H1 (cell line): ENCODE data around the gene RAPGEF5. TPM values are rescaled to one million over a fixed set of nuclear protein-coding genes. Genes with fewer than 3 reads are reported as not detected.

Source experiments
- CTCF ChIA-PET: fragments of 300-600 bp; sonication (Branson Sonifier 250); formaldehyde crosslinking; loops from one replicate; lab custom pipeline; 2021; ENCODE audit not compliant: partially characterized antibody; lab: Charles Lee
- POLR2A ChIA-PET: fragments of 300-600 bp; sonication (Branson Sonifier 250); formaldehyde crosslinking; loops from one replicate; lab custom pipeline; 2021; ENCODE audit warnings: inconsistent platforms; ENCODE audit not compliant: partially characterized antibody; lab: Charles Lee
- DNase-seq, 2 experiments: peaks; one replicate each; pipeline versions ENCODE4 v3.0.0 to v3.0.0-alpha.2; 2010 to 2022; ENCODE audit warnings: low spot score in 2 of 2, low read depth in 1 of 2, mixed read lengths in 1 of 2
- FAIRE-seq: peaks from 2 replicates; lab custom pipeline; 2011; peaks lifted over from hg19 to GRCh38; lab: Jason Lieb, UNC
- H2AFZ ChIP-seq: 2 replicates; pipeline ENCODE4 v1.8.1; 2012; ENCODE audit warnings: low read length, inconsistent platforms
- H2AK5ac ChIP-seq: 2 replicates; pipeline ENCODE4 v1.6.1; 2013; ENCODE audit warnings: low read depth, low read length
- H2BK120ac ChIP-seq: replicated peaks from 2 replicates; pipeline ENCODE3; 2013; ENCODE audit warnings: low read depth, low read length, inconsistent platforms
- H2BK12ac ChIP-seq: 2 replicates; pipeline ENCODE4 v1.6.1; 2013; ENCODE audit warnings: low read depth, low read length
- H2BK15ac ChIP-seq: 2 replicates; pipeline ENCODE4 v1.6.1; 2013; ENCODE audit warnings: low read length
- H2BK20ac ChIP-seq: 2 replicates; pipeline ENCODE4 v1.6.1; 2013; ENCODE audit warnings: low read length
- H2BK5ac ChIP-seq: 2 replicates; pipeline ENCODE4 v1.6.1; 2013; ENCODE audit warnings: low read depth, low read length
- H3K14ac ChIP-seq: 2 replicates; pipeline ENCODE4 v1.6.1; 2013; ENCODE audit warnings: inconsistent platforms; ENCODE audit not compliant: insufficient read length
- H3K18ac ChIP-seq: 2 replicates; pipeline ENCODE4 v1.6.1; 2013; ENCODE audit warnings: low read length; ENCODE audit errors: extremely low read depth
- H3K23ac ChIP-seq: 2 replicates; pipeline ENCODE4 v1.6.1; 2013; ENCODE audit warnings: inconsistent platforms; ENCODE audit not compliant: insufficient read length
- H3K23me2 ChIP-seq: 2 replicates; pipeline ENCODE4 v1.6.1; 2013; ENCODE audit warnings: low read depth, low read length
- H3K27ac ChIP-seq: 2 replicates; pipeline ENCODE4 v1.6.1; 2011; ENCODE audit warnings: low read depth, low read length, inconsistent platforms
- H3K27me3 ChIP-seq, 4 experiments: replicated peaks in 1 of 4; 1 replicate in 1 of 4; 2 replicates in 3 of 4; pipeline versions ENCODE4 v1.6.1 to v1.8.1; 2011 to 2013; ENCODE audit warnings: low read length in 3 of 4, mild to moderate bottlenecking in 3 of 4, inconsistent platforms in 2 of 4, mixed read lengths in 2 of 4, moderate library complexity in 1 of 4; ENCODE audit not compliant: control insufficient read depth in 3 of 4, insufficient read depth in 3 of 4; ENCODE audit errors: extremely low read depth in 1 of 4
- H3K36me3 ChIP-seq, 4 experiments: 2 replicates each; pipeline versions ENCODE4 v1.6.1 to v1.8.1; 2011 to 2013; ENCODE audit warnings: mild to moderate bottlenecking in 4 of 4, low read length in 3 of 4, moderate library complexity in 2 of 4, control low read depth in 1 of 4, inconsistent platforms in 1 of 4; ENCODE audit not compliant: insufficient read depth in 4 of 4, control insufficient read depth in 2 of 4
- H3K4ac ChIP-seq: replicated peaks from 2 replicates; pipeline ENCODE3; 2013; ENCODE audit warnings: low read length, low read depth, mixed read lengths, inconsistent platforms; ENCODE audit not compliant: insufficient read length
- H3K4me1 ChIP-seq, 4 experiments: replicated peaks in 1 of 4; 1 replicate in 1 of 4; 2 replicates in 3 of 4; pipeline versions ENCODE4 v1.6.1 to v1.8.1; 2011 to 2013; ENCODE audit warnings: low read length in 3 of 4, inconsistent platforms in 2 of 4, mixed read lengths in 1 of 4; ENCODE audit not compliant: insufficient read depth in 4 of 4, control insufficient read depth in 3 of 4
- H3K4me2 ChIP-seq, 2 experiments: 2 replicates each; pipeline versions ENCODE4 v1.6.1 to v1.8.1; 2011 to 2013; ENCODE audit warnings: low read depth in 2 of 2, low read length in 2 of 2, control low read depth in 1 of 2, inconsistent platforms in 1 of 2, mild to moderate bottlenecking in 1 of 2; ENCODE audit not compliant: insufficient read depth in 1 of 2
- H3K4me3 ChIP-seq, 4 experiments: fragments of 200-600, 300-600 bp in 1 of 4; sonication (generic), shearing (Covaris generic), sonication (Bioruptor Twin) in 1 of 4; 2 replicates each; pipeline versions ENCODE4 v1.5.1 to v1.8.1; 2011 to 2016; ENCODE audit warnings: low read length in 4 of 4, low read depth in 3 of 4, control low read depth in 2 of 4, inconsistent platforms in 2 of 4, mild to moderate bottlenecking in 2 of 4, mixed read lengths in 1 of 4, moderate library complexity in 1 of 4; ENCODE audit not compliant: insufficient read depth in 2 of 4; ENCODE audit errors: extremely low read depth in 1 of 4
- H3K56ac ChIP-seq: replicated peaks from 2 replicates; pipeline ENCODE3; 2013; ENCODE audit warnings: low read depth, mild to moderate bottlenecking, mixed read lengths, low read length, inconsistent platforms; ENCODE audit not compliant: insufficient read length
- H3K79me1 ChIP-seq: 2 replicates; pipeline ENCODE4 v1.6.1; 2013; ENCODE audit warnings: low read depth, low read length, control low read depth
- H3K79me2 ChIP-seq, 2 experiments: 2 replicates each; pipeline versions ENCODE4 v1.6.1 to v1.8.1; 2012 to 2013; ENCODE audit warnings: low read length in 2 of 2, mild to moderate bottlenecking in 2 of 2, inconsistent platforms in 1 of 2; ENCODE audit not compliant: insufficient read depth in 2 of 2, control insufficient read depth in 1 of 2
- H3K9ac ChIP-seq, 4 experiments: replicated peaks in 1 of 4; 1 replicate in 1 of 4; 2 replicates in 3 of 4; pipeline versions ENCODE4 v1.6.1 to v1.8.1; 2011 to 2013; ENCODE audit warnings: low read depth in 3 of 4, low read length in 3 of 4, control low read depth in 2 of 4, mild to moderate bottlenecking in 2 of 4, moderate library complexity in 2 of 4, inconsistent platforms in 1 of 4; ENCODE audit errors: extremely low read depth in 1 of 4
- H3K9me3 ChIP-seq, 2 experiments: 2 replicates each; pipeline versions ENCODE4 v1.6.1 to v1.8.1; 2012 to 2013; ENCODE audit warnings: mild to moderate bottlenecking in 2 of 2, moderate library complexity in 2 of 2, control low read depth in 1 of 2, inconsistent platforms in 1 of 2, low read depth in 1 of 2, low read length in 1 of 2, mixed read lengths in 1 of 2; ENCODE audit not compliant: insufficient read depth in 2 of 2
- H4K20me1 ChIP-seq, 2 experiments: replicated peaks in 1 of 2; 2 replicates each; pipeline versions ENCODE3 to v1.8.1; 2011 to 2013; ENCODE audit warnings: inconsistent platforms in 2 of 2, low read length in 2 of 2, mild to moderate bottlenecking in 1 of 2; ENCODE audit not compliant: insufficient read depth in 2 of 2, control insufficient read depth in 1 of 2
- H4K5ac ChIP-seq: 2 replicates; pipeline ENCODE4 v1.6.1; 2013; ENCODE audit warnings: low read length, low read depth, mixed read lengths, inconsistent platforms; ENCODE audit not compliant: insufficient read length
- H4K8ac ChIP-seq: 2 replicates; pipeline ENCODE4 v1.8.0; 2013; ENCODE audit warnings: mild to moderate bottlenecking, moderate library complexity, low read length, inconsistent platforms; ENCODE audit not compliant: insufficient read depth; ENCODE audit errors: extremely low read depth
- H4K91ac ChIP-seq: replicated peaks from 2 replicates; pipeline ENCODE3; 2013; ENCODE audit warnings: low read length, mixed read lengths, inconsistent platforms; ENCODE audit not compliant: insufficient read length
- ASH2L ChIP-seq: fragments of 200-600, 300-600 bp; sonication (generic); IDR thresholded peaks from one replicate; pipeline ENCODE4 v1.7.1; 2017; ENCODE audit warnings: low read length
- ATF2 ChIP-seq: IDR thresholded peaks from 2 replicates; pipeline ENCODE4 v1.6.1; 2012; ENCODE audit warnings: low read length, inconsistent platforms
- BCL11A ChIP-seq, 2 experiments: IDR thresholded peaks; one replicate each; pipeline ENCODE4 v1.6.1; 2011; ENCODE audit warnings: low read depth in 2 of 2, low read length in 2 of 2, mild to moderate bottlenecking in 2 of 2
- CBX5 ChIP-seq: fragments of 300-800, 300-1000 bp; sonication (generic); IDR thresholded peaks from 2 replicates; pipeline ENCODE4 v1.7.1; 2016; ENCODE audit warnings: antibody characterized with exemption, low read length, low read depth
- E2F6 ChIP-seq: IDR thresholded peaks from 2 replicates; pipeline ENCODE4 v1.6.1; 2012; ENCODE audit warnings: inconsistent platforms
- MAFK ChIP-seq: IDR thresholded peaks from 2 replicates; pipeline ENCODE4 v1.6.1; 2012; ENCODE audit warnings: low read depth, mild to moderate bottlenecking, improper control_type of control experiment, low read length
- NRF1 ChIP-seq: IDR thresholded peaks from 2 replicates; pipeline ENCODE4 v1.6.1; 2011; ENCODE audit warnings: mild to moderate bottlenecking, low read depth, low read length, improper control_type of control experiment
- SAP30 ChIP-seq: fragments of 300-600 bp; sonication (generic); IDR thresholded peaks from 2 replicates; pipeline ENCODE4 v1.7.1; 2012; ENCODE audit warnings: low read length, moderate library complexity, mild to moderate bottlenecking, inconsistent platforms; ENCODE audit not compliant: insufficient read depth, insufficient replicate concordance
- SIN3A ChIP-seq, 2 experiments: IDR thresholded peaks in 1 of 2; conservative IDR thresholded peaks in 1 of 2; 2 replicates each; pipeline ENCODE4 v1.6.1; 2011 to 2012; ENCODE audit warnings: low read length in 2 of 2, improper control_type of control experiment in 1 of 2, low read depth in 1 of 2, mild to moderate bottlenecking in 1 of 2
- SP2 ChIP-seq: IDR thresholded peaks from 2 replicates; pipeline ENCODE4 v1.6.1; 2012; ENCODE audit warnings: mild to moderate bottlenecking, low read length, inconsistent platforms
- SUZ12 ChIP-seq: fragments of 200-600 bp; sonication (generic); IDR thresholded peaks from 2 replicates; pipeline ENCODE4 v1.6.1; 2012; ENCODE audit warnings: mild to moderate bottlenecking, inconsistent platforms, low read length, moderate library complexity, mixed read lengths
- TEAD4 ChIP-seq: IDR thresholded peaks from 2 replicates; pipeline ENCODE4 v1.6.1; 2012; ENCODE audit warnings: low read depth, low read length, inconsistent platforms, mixed read lengths
- WGBS, 2 experiments: shearing (Covaris generic) in 1 of 2; methylation state at CpG; one replicate each; pipeline versions ENCODE4 v1.1.6 to v1.1.7; 2013 to 2015; ENCODE audit warnings: low lambda C conversion rate in 2 of 2, mixed read lengths in 2 of 2, inconsistent platforms in 1 of 2, low coverage in 1 of 2, missing lambda C conversion rate in 1 of 2; ENCODE audit not compliant: insufficient replicate concordance in 2 of 2, insufficient coverage in 1 of 2, insufficient read length in 1 of 2; ENCODE audit errors: extremely low coverage in 1 of 2, missing lambda C conversion rate in 1 of 2; 5-methylcytosine and 5-hydroxymethylcytosine counted together
- polyA plus RNA-seq, 7 experiments: library from polyadenylated mRNA; depleted of rRNA in 3 of 7; stranded (reverse) in 5 of 7; unstranded in 2 of 7; fragments of >200 nt in 5 of 7; fragments of 200-250 nt in 2 of 7; gene quantifications; 1 replicate in 5 of 7; 2 replicates in 1 of 7; 4 replicates in 1 of 7; pipeline versions ENCODE4 v1.2.1 to v1.2.3, GENCODE V29; 2011 to 2013; ENCODE audit warnings: missing spikeins in 2 of 7, mixed read lengths in 2 of 7
- total RNA-seq: library from RNA; stranded (reverse); fragmentation: NEBNext Ultra II Directional; extraction: Animal tissue kit (Norgen Biotek cat#: 25700); gene quantifications from 2 replicates; pipeline ENCODE4 v1.2.1, GENCODE V29; 2021

The RAPGEF5 gene
- total and polyA plus RNA-seq, 2 of the 8 experiments (the other 6 are each of a cell fraction or from before 2014, with no cell fraction given) = 4.4 to 22.9 TPM

GRCh38 chr7:22117222-22117621 is 239.7 kb downstream of the RAPGEF5 start:
- H2BK5ac ChIP-seq = no peak overlapping the region
- no peak overlapping the region for H4K91ac ChIP-seq
- no peak for TF ChIP-seq SIN3A (conservative IDR thresholded peaks at IDR 0.05 in 1 of 2, IDR thresholded peaks at IDR 0.05 in 1 of 2; ENCODE audit: low read depth in 1 of 2, low read length in 2 of 2)
- no peak for TF ChIP-seq CBX5
- TF ChIP-seq NRF1 = no peak
- TF ChIP-seq ATF2 = no peak
- no peak for TF ChIP-seq SUZ12
- no peak for TF ChIP-seq TEAD4
- TF ChIP-seq ASH2L = no peak
- no peak for TF ChIP-seq E2F6
- no peak for TF ChIP-seq MAFK
- TF ChIP-seq SP2 = no peak
- no peak for TF ChIP-seq SAP30
- no peak for TF ChIP-seq BCL11A (IDR thresholded peaks at IDR 0.05; ENCODE audit: low read depth in 2 of 2, low read length in 2 of 2)
- no peaks in the 10 kb centered on the region for H3K27me3 ChIP-seq
- H3K14ac ChIP-seq = no peak overlapping the region
- no peak overlapping the region for H4K5ac ChIP-seq
- no peak overlapping the region for H2BK20ac ChIP-seq
- H3K56ac ChIP-seq = no peak overlapping the region
- 0 out of 8 replicates have a peak, but pooled peaks cover 0 to 1% (median 0%) of the 10 kb centered on the region in 4 experiments for H3K36me3 ChIP-seq
- H3K4me3 ChIP-seq = no peak overlapping the region
- no peak overlapping the region for H2BK12ac ChIP-seq
- no peak overlapping the region for H2BK15ac ChIP-seq
- H3K4ac ChIP-seq = no peak overlapping the region
- no peaks in the 10 kb centered on the region for H3K9me3 ChIP-seq
- 94% methylated on average over 6 of the region's 6 CpGs; no CpG with 5 or more reads in 1 of the 2 experiments for WGBS, 2 experiments
- H3K9ac ChIP-seq = no peak overlapping the region
- no peak overlapping the region for H2BK120ac ChIP-seq
- H3K23ac ChIP-seq = no peak overlapping the region
- no peak for DNase-seq
- no peak overlapping the region for H2AK5ac ChIP-seq
- H3K79me2 ChIP-seq = no peaks in the 10 kb centered on the region
- H2AFZ ChIP-seq = no peak overlapping the region
- no peaks in the 10 kb centered on the region for H3K4me1 ChIP-seq
- CTCF ChIA-PET = interaction anchor here (0.9 to 3.9 kb wide), 3 partner anchors 7 to 343 kb away, joined by 3 to 24 read pairs (median 3); no protein-coding TSS in a partner anchor
- no peaks in the 10 kb centered on the region; the same call in 1 of the 2 replicates for H3K23me2 ChIP-seq
- POLR2A ChIA-PET = no interaction called here
- no peak overlapping the region for H3K4me2 ChIP-seq
- no peak overlapping the region for H4K8ac ChIP-seq
- H3K79me1 ChIP-seq = no peaks in the 10 kb centered on the region
- no peak overlapping the region for H3K18ac ChIP-seq
- no peaks in the 10 kb centered on the region for H4K20me1 ChIP-seq
- FAIRE-seq = no peak
- H3K27ac ChIP-seq = no peak overlapping the region
